ENCODE data around the gene GPRIN3.

- TF ChIP-seq CTCF (conservative IDR thresholded peaks at IDR 0.05; ENCODE audit: low read length) (no peak), EZH2phosphoT487 (IDR thresholded peaks at IDR 0.05; ENCODE audit: borderline replicate concordance) (no peak)
Measured at GRCh38 chr4:89303814-89304388, 3.7 kb downstream of the GPRIN3 start.

Measured in Loucy (cell line).